ENCODE measurements around the gene CTTNBP2.

The CTTNBP2 gene, protein sequence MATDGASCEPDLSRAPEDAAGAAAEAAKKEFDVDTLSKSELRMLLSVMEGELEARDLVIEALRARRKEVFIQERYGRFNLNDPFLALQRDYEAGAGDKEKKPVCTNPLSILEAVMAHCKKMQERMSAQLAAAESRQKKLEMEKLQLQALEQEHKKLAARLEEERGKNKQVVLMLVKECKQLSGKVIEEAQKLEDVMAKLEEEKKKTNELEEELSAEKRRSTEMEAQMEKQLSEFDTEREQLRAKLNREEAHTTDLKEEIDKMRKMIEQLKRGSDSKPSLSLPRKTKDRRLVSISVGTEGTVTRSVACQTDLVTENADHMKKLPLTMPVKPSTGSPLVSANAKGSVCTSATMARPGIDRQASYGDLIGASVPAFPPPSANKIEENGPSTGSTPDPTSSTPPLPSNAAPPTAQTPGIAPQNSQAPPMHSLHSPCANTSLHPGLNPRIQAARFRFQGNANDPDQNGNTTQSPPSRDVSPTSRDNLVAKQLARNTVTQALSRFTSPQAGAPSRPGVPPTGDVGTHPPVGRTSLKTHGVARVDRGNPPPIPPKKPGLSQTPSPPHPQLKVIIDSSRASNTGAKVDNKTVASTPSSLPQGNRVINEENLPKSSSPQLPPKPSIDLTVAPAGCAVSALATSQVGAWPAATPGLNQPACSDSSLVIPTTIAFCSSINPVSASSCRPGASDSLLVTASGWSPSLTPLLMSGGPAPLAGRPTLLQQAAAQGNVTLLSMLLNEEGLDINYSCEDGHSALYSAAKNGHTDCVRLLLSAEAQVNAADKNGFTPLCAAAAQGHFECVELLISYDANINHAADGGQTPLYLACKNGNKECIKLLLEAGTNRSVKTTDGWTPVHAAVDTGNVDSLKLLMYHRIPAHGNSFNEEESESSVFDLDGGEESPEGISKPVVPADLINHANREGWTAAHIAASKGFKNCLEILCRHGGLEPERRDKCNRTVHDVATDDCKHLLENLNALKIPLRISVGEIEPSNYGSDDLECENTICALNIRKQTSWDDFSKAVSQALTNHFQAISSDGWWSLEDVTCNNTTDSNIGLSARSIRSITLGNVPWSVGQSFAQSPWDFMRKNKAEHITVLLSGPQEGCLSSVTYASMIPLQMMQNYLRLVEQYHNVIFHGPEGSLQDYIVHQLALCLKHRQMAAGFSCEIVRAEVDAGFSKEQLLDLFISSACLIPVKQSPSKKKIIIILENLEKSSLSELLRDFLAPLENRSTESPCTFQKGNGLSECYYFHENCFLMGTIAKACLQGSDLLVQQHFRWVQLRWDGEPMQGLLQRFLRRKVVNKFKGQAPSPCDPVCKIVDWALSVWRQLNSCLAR (N-terminal part only)
- long read RNA-seq, donor 1, full-length matches to known transcripts: 3 of 3 reads
- long read RNA-seq, donor 1, partial matches to known transcripts: 0 of 3 reads
- long read RNA-seq, donor 1, other reads (novel, unspliced or antisense): 0 of 3 reads
- long read RNA-seq, donor 2: 0 reads
- long read RNA-seq, donor 3, full-length matches to known transcripts: 2 of 2 reads
- long read RNA-seq, donor 3, partial matches to known transcripts: 0 of 2 reads
- long read RNA-seq, donor 3, other reads (novel, unspliced or antisense): 0 of 2 reads
- long read RNA-seq, donor 4, full-length matches to known transcripts: 4 of 12 reads
- long read RNA-seq, donor 4, partial matches to known transcripts: 8 of 12 reads
- long read RNA-seq, donor 4, other reads (novel, unspliced or antisense): 0 of 12 reads
- long read RNA-seq, donor 5, full-length matches to known transcripts: 1 of 1 reads
- long read RNA-seq, donor 5, partial matches to known transcripts: 0 of 1 reads
- long read RNA-seq, donor 5, other reads (novel, unspliced or antisense): 0 of 1 reads
- long read RNA-seq, donor 6, partial matches to known transcripts: 8 of 10 reads
- long read RNA-seq, donor 6, other reads (novel, unspliced or antisense): 0 of 10 reads
- long read RNA-seq, donor 7, partial matches to known transcripts: 8 of 10 reads
- long read RNA-seq, donor 7, other reads (novel, unspliced or antisense): 0 of 10 reads
- long read RNA-seq, donor 8, partial matches to known transcripts: 0 of 1 reads
- long read RNA-seq, donor 8, other reads (novel, unspliced or antisense): 0 of 1 reads

DNA sequence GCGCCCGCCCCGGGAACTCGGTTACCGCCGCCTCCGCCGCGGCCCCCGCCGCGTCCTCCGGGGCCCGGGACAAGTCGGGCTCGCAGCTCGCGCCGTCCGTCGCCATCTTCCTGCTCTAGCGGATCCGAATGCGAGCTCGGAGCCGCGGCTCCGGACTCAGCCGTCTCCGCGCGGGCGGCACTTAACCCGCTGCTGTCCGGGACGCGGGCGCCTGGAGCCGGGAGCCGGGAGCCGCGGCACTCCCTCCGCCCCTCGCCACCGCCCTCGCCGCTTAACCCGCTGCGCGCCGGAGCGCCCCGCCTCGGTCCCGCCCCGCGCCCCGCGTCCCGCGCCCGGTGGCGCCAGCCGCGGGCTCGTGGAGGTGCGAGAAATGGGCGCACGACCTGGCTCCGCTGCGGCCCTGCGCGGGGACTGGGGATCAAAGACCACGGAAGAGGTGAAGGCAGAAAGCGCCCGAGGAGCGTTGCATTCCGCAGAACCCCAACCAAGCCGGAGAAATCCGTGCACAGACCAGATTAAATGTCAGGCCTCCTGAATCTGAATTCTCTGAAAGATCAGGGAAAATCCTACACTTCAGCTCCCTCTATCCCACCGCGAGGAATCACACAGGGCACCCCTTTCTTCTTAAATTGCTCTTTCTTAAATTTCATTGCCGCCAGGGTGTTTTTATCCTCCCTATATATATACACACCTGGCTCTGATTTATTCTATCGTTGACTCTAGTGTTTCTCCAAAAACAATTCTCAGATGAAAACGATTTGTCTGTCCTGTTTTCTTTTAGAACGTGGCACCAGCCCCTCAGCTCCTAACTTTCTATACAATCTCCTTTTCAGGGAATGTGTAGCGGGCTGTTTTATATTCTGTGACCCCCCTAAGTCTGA lies at the start of gene CTTNBP2:
TSS of gene CTTNBP2 (minus strand) at position 132 of the 881 bp plus-strand sequence. CDS start at position 106, 26 bp downstream.
- peak; percentile 79 for DNase-seq

DNA sequence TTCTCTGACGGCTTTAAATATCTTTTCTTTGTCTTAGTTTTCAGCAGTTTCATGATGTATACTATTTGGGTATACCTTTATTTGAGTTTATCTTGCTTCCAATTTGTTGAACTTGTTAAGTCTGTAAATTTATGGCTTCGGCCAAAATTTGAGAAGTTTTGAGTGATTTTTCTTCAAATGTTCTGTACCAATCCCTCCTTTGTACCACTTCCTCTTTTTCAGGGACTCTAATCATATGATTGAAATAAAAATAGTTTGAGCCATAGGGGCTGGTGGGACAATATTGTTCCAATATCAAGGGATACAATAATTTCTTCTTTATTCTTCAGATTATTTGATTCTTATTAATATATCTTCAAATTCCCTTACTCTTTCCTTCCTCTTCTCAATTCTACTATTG lies 43.1 kb upstream of the CTTNBP2 start:
- DNase-seq: no peak

DNA sequence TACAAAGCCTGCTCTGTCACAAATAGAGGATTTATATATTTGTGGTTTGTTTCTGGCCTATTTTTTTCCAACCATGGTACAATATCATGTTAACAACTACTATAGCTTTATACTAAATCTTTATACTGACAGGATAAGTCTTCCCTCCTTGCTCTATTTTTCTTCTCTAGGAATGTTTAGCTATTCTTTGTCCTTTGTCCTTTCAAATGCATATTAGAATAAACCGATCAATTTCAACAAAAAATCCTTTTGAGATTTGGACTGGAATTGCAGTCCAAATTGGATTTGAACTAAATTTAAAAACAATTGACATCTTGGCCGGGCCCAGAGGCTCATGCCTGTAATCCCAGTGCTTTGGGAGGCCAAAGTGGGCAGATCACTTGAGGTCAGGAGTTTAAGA lies 39.2 kb upstream of the CTTNBP2 start:
- no peak for DNase-seq

DNA sequence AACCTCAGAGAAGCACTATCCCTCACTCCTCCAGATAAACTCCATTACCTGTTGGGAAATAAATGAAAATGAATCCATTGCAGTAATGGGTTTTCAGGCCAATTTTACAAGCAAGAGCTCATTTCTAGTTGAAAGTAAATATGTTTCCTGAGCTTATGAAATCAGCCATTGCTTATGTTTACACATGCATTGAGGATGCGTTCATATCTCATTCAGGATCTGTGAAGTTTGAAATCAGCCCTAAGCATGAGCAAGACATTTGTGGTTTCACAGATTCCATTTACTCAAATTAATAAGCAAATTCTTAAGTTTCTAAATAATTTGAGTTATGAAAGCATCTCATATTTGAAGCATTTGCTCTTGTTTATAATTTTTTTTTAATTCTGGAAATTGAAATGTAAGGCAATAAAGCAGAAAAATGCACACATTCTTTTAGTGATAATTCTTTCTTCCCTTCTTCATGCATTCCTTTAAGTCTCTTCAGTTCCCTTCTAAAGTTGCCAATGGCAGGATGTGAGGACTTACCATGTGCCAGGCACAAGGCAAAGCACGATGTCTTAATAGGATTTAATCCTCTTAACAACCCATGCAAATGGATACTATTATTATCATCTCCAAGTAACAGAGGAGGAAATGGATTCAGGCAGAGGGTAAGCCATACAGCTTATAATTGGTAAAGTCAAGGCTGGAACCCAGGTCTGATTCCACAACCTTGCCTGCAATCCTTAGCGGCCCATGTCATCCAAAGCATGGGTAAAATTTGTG lies 35.0 kb upstream of the CTTNBP2 start:
- DNase-seq: no peak

DNA sequence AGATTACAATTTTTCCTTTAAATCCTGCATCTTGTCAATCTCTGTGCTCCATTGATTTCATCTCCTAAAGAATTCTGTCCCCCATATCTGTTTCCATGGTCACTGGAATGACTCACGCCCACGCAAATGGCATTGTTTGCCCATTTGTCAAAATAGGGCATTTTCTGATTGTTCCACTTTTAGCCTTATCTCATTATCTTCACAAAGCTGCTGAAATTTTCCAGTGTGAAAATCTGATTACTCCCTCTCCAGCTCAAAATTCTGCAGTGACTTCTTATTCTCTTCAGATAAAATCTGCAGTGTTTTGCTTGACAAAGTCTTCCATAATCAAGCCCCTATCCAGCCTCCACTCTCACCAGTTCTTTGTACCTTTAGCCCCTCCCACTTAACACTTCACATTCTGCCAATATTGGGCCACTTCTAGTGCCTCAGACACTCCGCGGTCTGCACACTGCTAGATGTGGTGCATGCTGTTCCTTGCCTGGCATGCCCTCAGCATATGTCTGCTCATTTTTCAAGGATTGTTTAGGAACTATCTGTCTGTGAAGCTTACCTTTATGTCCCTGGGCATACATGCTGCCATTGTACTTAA lies 33.9 kb upstream of the CTTNBP2 start:
- DNase-seq: no peak

DNA sequence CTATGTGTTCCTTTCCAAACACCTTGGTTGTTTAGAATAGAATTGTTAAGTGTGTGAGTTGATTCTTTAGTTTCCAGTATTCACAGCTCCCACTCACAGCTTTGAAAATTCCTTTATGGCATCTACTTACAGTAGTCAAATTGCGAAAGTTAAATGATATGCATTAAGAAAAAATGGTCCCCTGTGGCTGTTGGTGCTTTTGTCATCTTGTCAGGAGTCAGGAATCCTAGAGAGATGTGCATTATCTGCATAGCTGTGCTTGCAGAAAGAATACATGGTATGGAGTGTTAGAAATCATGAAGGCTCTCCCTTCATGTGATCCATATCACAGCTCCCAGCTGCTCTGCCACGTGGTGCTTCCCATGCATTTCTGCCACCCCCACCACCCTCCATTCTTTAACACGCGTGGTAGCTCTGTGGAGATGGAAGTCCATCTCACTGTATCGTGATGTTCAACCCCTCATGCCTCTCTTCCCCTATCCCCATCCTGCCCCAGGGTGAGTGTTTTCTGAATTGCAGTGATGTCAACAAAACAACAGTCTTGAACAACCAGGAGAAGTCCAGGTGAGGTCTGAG lies 29.2 kb upstream of the CTTNBP2 start:
- DNase-seq: no peak

DNA sequence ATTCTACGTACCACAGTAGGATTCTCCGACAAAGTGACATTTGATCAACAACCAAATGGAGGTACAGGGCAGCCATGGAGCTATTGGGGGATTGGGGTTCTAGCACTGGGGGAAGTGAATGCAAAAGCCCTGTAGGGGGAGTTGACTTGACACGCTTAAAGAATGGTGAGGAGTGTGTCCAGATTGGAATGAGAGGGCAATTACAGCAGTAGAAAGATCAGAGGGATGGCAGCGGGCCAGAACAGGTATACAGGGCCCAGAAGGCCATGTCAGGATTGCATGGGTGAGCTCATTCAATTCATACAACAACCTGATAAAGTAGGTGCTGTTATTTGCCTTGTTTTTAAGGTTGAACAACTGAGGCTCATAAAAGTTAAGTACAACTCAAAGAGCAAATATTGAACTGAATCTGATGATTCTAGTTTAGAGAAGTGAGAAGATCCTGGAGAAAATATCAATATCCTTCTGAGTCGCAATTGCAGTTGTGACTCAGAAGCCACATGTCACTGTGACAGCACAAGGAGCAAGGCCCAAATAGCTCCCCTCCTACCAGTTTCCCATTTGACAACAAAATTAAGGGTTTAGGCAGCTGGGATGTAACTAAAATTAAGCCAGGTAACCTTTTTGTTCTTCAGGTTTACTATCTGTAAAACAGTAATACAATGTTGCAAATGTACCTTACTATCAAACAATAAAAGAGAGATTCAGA lies 28.0 kb upstream of the CTTNBP2 start:
- DNase-seq: no peak

DNA sequence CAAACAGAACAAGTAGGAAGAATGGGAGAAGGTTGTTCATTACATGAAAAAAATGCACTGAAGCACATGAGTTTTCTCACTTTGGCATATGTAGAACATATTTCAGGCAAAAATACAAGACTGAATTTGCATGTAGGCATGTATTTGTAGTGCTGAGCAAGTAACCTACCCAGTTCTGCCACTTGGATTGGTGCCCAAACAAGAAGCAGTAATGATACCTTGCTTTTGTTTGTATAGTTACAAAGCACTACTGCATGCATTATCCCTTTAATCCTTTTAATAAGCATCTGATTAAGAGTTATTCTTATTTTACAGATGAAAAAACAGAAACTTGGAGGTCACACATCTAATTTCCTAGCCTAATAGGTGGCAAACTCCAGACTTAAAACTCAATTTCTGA lies 23.1 kb upstream of the CTTNBP2 start:
- DNase-seq: no peak

DNA sequence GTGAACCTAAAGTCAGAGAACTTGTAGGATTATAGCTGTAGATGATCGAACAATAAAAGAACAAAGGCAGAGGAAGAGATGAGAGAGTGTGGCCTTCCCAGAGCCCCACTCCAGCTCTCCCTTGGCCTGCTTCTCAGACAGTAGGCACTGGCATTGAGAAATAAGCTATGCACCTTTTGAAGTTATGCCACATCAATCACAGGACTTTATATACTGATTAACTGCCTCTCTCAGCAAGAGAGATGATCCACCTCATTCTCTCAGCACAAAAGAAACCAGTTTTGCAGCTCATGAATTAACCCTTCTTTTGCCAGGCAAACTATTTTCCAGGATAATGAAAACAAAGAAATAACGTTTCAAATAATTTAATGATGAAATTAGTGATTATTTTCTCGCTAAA lies 22.0 kb upstream of the CTTNBP2 start:
- DNase-seq: no peak

DNA sequence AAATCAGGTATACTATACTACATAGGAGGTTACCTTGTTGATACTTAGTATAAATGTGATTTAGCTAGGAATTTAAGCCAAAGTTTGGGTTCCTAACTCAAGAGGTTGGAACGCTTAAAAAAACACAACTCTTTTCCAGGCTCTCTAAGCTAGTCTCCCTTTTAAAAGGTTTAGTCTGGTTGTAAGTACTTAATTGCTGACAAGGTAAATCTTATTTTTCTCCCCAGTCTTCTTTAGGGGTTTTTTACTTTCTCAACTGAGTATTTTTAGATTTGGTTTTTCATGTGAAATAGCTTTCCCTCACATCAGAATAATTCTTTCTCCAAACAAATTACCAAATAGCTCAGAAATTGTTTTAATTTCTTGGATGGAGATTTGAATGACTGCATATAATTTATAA lies 20.8 kb upstream of the CTTNBP2 start:
- DNase-seq: no peak

DNA sequence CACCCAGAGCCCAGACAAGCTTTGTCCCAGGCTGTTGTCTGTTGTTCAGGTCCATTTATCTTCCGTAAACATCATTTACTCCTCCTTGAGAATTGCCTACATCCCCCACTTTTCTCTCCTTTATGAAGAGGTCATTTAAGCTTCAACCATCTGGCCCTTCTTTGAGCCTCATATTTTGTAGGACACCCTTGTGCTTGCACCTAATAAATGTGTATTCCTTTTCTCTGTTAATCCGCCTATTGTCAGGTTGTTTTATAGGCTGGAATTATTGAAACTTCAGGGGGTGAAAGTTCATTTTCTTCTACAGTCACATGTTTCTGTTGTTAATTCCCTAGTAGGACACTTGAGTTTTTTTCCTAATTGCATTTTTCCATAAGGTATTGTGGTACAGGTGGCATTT lies 19.6 kb upstream of the CTTNBP2 start:
- DNase-seq: no peak

DNA sequence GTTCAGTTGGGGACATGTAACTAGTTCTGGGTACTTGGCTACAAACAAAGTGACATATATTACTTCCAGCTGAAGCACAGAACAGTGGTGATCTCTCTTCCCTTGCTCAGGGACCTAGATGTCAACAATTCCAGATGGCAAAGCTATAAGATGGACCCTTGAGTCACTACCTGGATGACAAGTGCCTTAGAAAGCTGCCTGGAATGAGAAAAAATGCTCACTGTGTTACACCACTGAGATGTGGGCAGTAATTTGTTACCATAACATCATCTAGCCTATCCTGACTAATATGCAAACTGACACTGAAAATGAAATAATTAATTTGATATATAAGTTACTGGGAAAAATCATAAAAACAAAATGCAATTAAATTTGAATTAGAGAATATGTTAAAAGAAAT lies 16.4 kb upstream of the CTTNBP2 start:
- DNase-seq: no peak

DNA sequence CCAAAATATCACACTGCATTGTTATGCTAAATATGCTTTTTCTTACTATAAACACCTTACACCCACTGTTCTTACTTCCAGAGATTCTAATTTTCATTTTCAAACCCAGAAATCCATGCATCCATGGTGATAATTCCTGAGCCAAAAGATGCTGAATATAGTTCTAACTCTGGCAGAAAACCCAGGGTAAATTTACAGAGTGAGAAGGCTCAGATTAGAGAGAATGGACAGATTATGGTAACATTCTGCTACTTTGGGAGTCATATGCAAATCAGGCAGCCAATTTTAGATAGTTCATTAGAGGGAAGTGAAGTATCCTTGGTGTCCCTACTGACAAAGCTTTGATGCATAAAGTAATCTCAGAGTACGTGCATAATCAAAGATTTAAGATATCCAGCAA lies 15.4 kb upstream of the CTTNBP2 start:
- no peak for DNase-seq

DNA sequence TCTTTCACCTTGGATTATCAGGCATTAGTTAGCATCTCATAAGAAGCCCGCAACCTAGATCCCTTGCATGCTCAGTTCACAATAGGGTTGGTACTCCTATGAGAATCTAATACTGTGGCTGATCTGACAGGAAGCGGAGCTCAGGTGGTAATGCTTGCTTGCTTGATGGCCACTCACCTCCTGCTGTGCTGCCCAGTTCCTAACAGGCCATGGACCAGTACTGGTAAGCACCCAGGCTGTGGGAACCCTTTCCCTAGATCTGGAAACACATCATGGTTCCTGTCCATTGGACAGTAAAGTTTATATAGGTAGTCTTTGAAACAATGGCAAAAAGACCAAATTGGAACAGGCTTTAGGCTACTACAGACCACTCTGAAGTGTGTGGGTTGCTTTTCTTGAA lies 9.4 kb upstream of the CTTNBP2 start:
- DNase-seq: no peak

DNA sequence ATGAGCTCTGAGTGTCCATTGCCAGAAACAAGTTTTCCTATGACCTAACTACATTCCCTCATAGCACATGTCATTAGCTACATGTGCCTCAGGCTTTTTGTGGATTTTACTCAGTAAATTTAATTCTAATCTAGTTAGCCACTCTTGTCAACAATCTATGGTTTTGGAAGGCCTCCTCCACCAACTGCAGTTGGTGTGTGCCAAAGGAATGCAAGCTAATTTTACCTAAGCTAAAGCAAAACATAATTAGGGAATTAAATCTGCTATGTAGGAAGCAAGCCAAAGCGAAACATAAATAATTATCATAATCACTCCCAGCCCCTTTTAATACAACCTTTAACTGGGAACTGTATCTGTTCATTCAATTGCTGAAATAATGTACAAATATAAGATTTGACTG lies 3.5 kb upstream of the CTTNBP2 start:
- DNase-seq: no peak

DNA sequence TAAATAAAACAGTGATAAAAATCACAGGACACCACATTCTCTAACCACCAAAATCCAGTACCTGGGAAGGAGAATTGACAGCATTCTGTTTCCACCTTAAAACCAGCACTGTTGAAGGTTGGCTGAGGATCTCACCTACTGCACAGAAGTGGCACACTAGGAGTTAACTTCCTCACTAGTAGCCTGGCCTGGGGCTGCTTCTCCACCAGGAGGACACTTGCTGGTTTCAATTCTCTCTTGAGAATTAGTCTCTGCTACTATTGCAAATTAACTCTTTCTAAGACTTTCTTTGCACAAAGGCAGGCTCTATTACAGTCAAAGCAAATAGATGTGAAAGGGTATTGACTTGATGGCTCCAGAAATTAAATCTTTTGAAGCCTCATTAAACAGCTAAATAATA lies 2.3 kb upstream of the CTTNBP2 start:
- DNase-seq: no peak

DNA sequence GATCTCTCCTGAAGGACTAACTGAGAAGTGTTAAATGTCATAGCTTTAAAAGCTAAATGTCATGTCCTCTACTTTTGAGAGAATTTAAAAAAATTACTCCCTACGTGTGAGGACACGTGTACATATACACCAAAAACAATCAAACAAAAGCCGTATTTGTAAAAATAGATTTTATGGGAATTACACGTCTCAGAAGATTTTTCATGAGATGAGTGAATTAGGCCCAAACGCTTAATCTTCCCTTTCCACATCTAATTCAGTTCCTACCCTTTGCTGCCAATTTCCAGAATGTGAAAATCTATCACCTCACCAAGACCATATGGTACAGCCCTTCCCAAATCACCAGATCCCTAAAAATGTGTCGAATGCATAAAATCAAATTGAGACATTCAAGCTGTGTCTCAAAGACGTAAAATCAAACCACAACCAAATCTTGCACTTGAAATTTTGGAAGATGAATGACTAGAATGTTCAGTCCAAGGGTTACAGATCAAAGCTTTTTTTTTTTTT lies 1.0 kb upstream of the CTTNBP2 start:
- DNase-seq: no peak

Data from right kidney (tissue), 9 donors.